ENCODE data around the gene CRIM1.

- TF ChIP-seq CTCF (IDR thresholded peaks at IDR 0.05) (no peak), POLR2A (IDR thresholded peaks at IDR 0.05) (no peak)
These were observed 13.6 kb downstream of the CRIM1 start for GRCh38 chr2:36369163-36369562.

All from lower leg skin (tissue), 3 donors.